ENCODE results near the gene ITPK1.

GRCh38 chr14:93107453-93107852 is 8.3 kb downstream of the ITPK1 start:
- TF ChIP-seq CTCF (conservative IDR thresholded peaks at IDR 0.05; ENCODE audit: low read depth, low read length): no peak
- no peak for TF ChIP-seq EZH2 (IDR thresholded peaks at IDR 0.05; ENCODE audit: low read length, unreplicated experiment)

Data from PC-3 (cell line).